Uterus (tissue), 4 donors: ENCODE results near the gene CNIH2. TPM values are rescaled to one million over a fixed set of nuclear protein-coding genes. Genes with fewer than 3 reads are reported as not detected.
A peak's percentile ranks its signal among the peaks of the same experiment; 100 is the strongest.

Experiments used
- DNase-seq, 2 donors: peaks; one replicate each; pipeline ENCODE4 v3.0.0-alpha.2; 2019 to 2020
- H3K27ac ChIP-seq, 2 donors: fragments of 200-600 bp; sonication (generic); 1 replicate in 1 of 2; 2 replicates in 1 of 2; pipeline ENCODE4 v1.5.1; 2016 to 2018
- H3K27me3 ChIP-seq, 2 donors: fragments of 200-600 bp; sonication (generic); one replicate each; pipeline ENCODE4 v1.5.1; 2018 to 2019; ENCODE audit warnings: control low read depth in 1 of 2
- H3K36me3 ChIP-seq, 2 donors: fragments of 200-600 bp; sonication (generic); one replicate each; pipeline ENCODE4 v1.5.1; 2019; ENCODE audit warnings: control low read depth in 1 of 2
- H3K4me1 ChIP-seq, 2 donors: fragments of 200-600 bp; sonication (generic); one replicate each; pipeline ENCODE4 v1.5.1; 2018 to 2019; ENCODE audit warnings: control low read depth in 1 of 2
- H3K4me3 ChIP-seq, 2 donors: fragments of 200-600 bp; sonication (generic); 1 replicate in 1 of 2; 2 replicates in 1 of 2; pipeline ENCODE4 v1.5.1; 2018 to 2019; ENCODE audit warnings: mild to moderate bottlenecking in 1 of 2
- H3K9me3 ChIP-seq, 2 donors: fragments of 200-600 bp; sonication (generic); one replicate each; pipeline ENCODE4 v1.5.1; 2019; ENCODE audit warnings: control low read depth in 1 of 2
- CTCF ChIP-seq, 4 experiments: fragments of 200-600 bp in 2 of 4; fragments of 450-650 bp in 2 of 4; sonication (generic) in 2 of 4; IDR thresholded peaks; one replicate each; pipeline ENCODE4 v1.5.1; 2016 to 2019; ENCODE audit warnings: antibody characterized with exemption in 4 of 4, mild to moderate bottlenecking in 2 of 4, moderate library complexity in 1 of 4
- POLR2A ChIP-seq, 2 donors: fragments of 450-650 bp; IDR thresholded peaks; one replicate each; pipeline ENCODE4 v1.6.1; 2016; ENCODE audit warnings: antibody characterized with exemption in 2 of 2, mild to moderate bottlenecking in 1 of 2, moderate library complexity in 1 of 2
- intact Hi-C: fragments of 100-400 bp; cut with DNase I; formaldehyde crosslinking; loops from one replicate; pipeline ENCODE4 v1.15.1; 2023; ENCODE audit warnings: low total_unique reads
- total RNA-seq, 4 donors: library from RNA; depleted of rRNA in 3 of 4; stranded (reverse); fragments of >200 nt in 3 of 4; gene quantifications; one replicate each; pipeline versions ENCODE4 v1.1.0 to v1.2.4, GENCODE V29; 2014 to 2023
- donor health status: DM: yes; HTN: yes; CAD: no.

CNIH2 gene
- total RNA-seq, 4 donors from 2014 or later = 1.2 to 1.5 TPM; not detected in 2

- no peaks in the 10 kb centered on the region for H3K27me3 ChIP-seq
- H3K4me3 ChIP-seq = no peak overlapping the region
- no peaks in the 10 kb centered on the region for H3K36me3 ChIP-seq
- no peak for TF ChIP-seq POLR2A (IDR thresholded peaks at IDR 0.05)
- no peak for TF ChIP-seq CTCF (IDR thresholded peaks at IDR 0.05)
- H3K27ac ChIP-seq = peak overlapping the region; percentile 57 to 59
- DNase-seq = no peak
- peaks cover 0 to 4% of the 10 kb centered on the region in 2 donors for H3K4me1 ChIP-seq
- H3K9me3 ChIP-seq = no peaks in the 10 kb centered on the region
- intact Hi-C loops = no loop called here
These were observed 49.4 kb downstream of the CNIH2 start for GRCh38 chr11:66327171-66328030.

GRCh38 chr11:66328031-66328301 lies 50.0 kb downstream of the CNIH2 start:
- H3K27me3 ChIP-seq = no peaks in the 10 kb centered on the region
- H3K27ac ChIP-seq = peak overlapping the region in 1 of 2 donors; percentile 57
- intact Hi-C loops = no loop called here
- H3K36me3 ChIP-seq = no peaks in the 10 kb centered on the region
- peaks cover 0 to 4% of the 10 kb centered on the region in 2 donors for H3K4me1 ChIP-seq
- H3K4me3 ChIP-seq = no peak overlapping the region
- TF ChIP-seq POLR2A (IDR thresholded peaks at IDR 0.05) (no peak), CTCF (IDR thresholded peaks at IDR 0.05) (no peak)
- no peak for DNase-seq
- H3K9me3 ChIP-seq = no peaks in the 10 kb centered on the region

- peak; percentile 75 to 81 for DNase-seq
- intact Hi-C loops = no loop called here
- Histone ChIP-seq H3K4me3 (no peak overlapping the region), H3K9me3 (no peaks in the 10 kb centered on the region), H3K4me1 (peaks cover 0 to 4% of the 10 kb centered on the region in 2 donors), H3K27me3 (no peaks in the 10 kb centered on the region), H3K27ac (no peak overlapping the region), H3K36me3 (no peaks in the 10 kb centered on the region)
- TF ChIP-seq POLR2A (IDR thresholded peaks at IDR 0.05) = peak in 1 of 2 donors; percentile 17
- peak; percentile 91 to 98 (median 95) for TF ChIP-seq CTCF (IDR thresholded peaks at IDR 0.05)
These were observed 50.5 kb downstream of the CNIH2 start for GRCh38 chr11:66328302-66329144.

- no peaks in the 10 kb centered on the region for H3K27me3 ChIP-seq
- no peaks in the 10 kb centered on the region for H3K36me3 ChIP-seq
- H3K27ac ChIP-seq = no peak overlapping the region
- intact Hi-C loops = no loop called here
- TF ChIP-seq POLR2A (IDR thresholded peaks at IDR 0.05) = no peak
- TF ChIP-seq CTCF (IDR thresholded peaks at IDR 0.05) = no peak
- no peaks in the 10 kb centered on the region for H3K9me3 ChIP-seq
- H3K4me3 ChIP-seq = no peak overlapping the region
- DNase-seq = no peak
- H3K4me1 ChIP-seq = peaks cover 0 to 4% of the 10 kb centered on the region in 2 donors
These were observed 51.2 kb downstream of the CNIH2 start for GRCh38 chr11:66329165-66329673.

- H3K27ac ChIP-seq = no peak overlapping the region
- H3K4me3 ChIP-seq = no peak overlapping the region
- H3K27me3 ChIP-seq = no peaks in the 10 kb centered on the region
- H3K36me3 ChIP-seq = no peaks in the 10 kb centered on the region
- DNase-seq = no peak
- H3K9me3 ChIP-seq = no peaks in the 10 kb centered on the region
- peaks cover 3 to 13% of the 10 kb centered on the region in 2 donors for H3K4me1 ChIP-seq
- intact Hi-C loops = no loop called here
- no peak for TF ChIP-seq POLR2A (IDR thresholded peaks at IDR 0.05)
These were observed 53.0 kb downstream of the CNIH2 start for GRCh38 chr11:66330931-66331330.
